WTC11 (cell line): ENCODE data around the gene ATP4A. TPM values are rescaled to one million over a fixed set of nuclear protein-coding genes. Genes with fewer than 3 reads are reported as not detected.

Experiments
- ATAC-seq: fragments of 200-7000 bp; cut with Tn5 transposase; 2 replicates; pipeline ENCODE4 v1.10.0; 2021; ENCODE audit warnings: mild to moderate bottlenecking, moderate library complexity
- CTCF ChIA-PET: fragments of 300-600 bp; sonication (Branson Sonifier 250); formaldehyde crosslinking; loops from one replicate; lab custom pipeline; 2021; ENCODE audit warnings: antibody characterized with exemption; lab: Charles Lee
- POLR2A ChIA-PET: fragments of 350-600 bp; sonication (Branson Sonifier 250); formaldehyde crosslinking; loops from one replicate; lab custom pipeline; 2021; ENCODE audit warnings: antibody characterized with exemption; lab: Charles Lee
- DNase-seq: peaks from one replicate; pipeline ENCODE4 v3.0.0; 2021; ENCODE audit warnings: low spot score
- H3K27ac Mint-ChIP-seq: 2 replicates; pipeline ENCODE4 v1.8.0; 2021; ENCODE audit warnings: mixed read lengths
- H3K27me3 Mint-ChIP-seq: 2 replicates; pipeline ENCODE4 v1.8.0; 2021; ENCODE audit warnings: low read depth, mild to moderate bottlenecking, moderate library complexity, mixed read lengths
- H3K36me3 Mint-ChIP-seq: 2 replicates; pipeline ENCODE4 v1.8.0; 2021; ENCODE audit warnings: mixed read lengths
- H3K4me1 Mint-ChIP-seq: 2 replicates; pipeline ENCODE4 v1.8.0; 2022; ENCODE audit warnings: mixed read lengths
- H3K4me3 Mint-ChIP-seq: 2 replicates; pipeline ENCODE4 v1.8.0; 2021; ENCODE audit warnings: mild to moderate bottlenecking, moderate library complexity, mixed read lengths
- H3K9me3 Mint-ChIP-seq: 2 replicates; pipeline ENCODE4 v1.8.0; 2021; ENCODE audit warnings: mixed read lengths
- ATF1 ChIP-seq: sonication (generic); formaldehyde crosslinking; IDR thresholded peaks from 2 replicates; pipeline ENCODE4 v1.8.1; 2023; ENCODE audit warnings: mild to moderate bottlenecking, moderate library complexity, missing genetic modification reagents
- EMX1 ChIP-seq: fragments of 250-450 bp; sonication (Bioruptor Pico); IDR thresholded peaks from 2 replicates; pipeline ENCODE4 v1.8.0; 2021; ENCODE audit warnings: mild to moderate bottlenecking
- ESRRA ChIP-seq: sonication (generic); formaldehyde crosslinking; IDR thresholded peaks from 2 replicates; pipeline ENCODE4 v1.8.1; 2022; ENCODE audit warnings: mild to moderate bottlenecking, missing genetic modification reagents, borderline replicate concordance
- GTF2I ChIP-seq: fragments of 250-450 bp; sonication (Bioruptor Pico); conservative IDR thresholded peaks from 2 replicates; pipeline ENCODE4 v1.4.0; 2021; ENCODE audit warnings: mild to moderate bottlenecking
- SMAD3 ChIP-seq: sonication (generic); formaldehyde crosslinking; IDR thresholded peaks from 2 replicates; pipeline ENCODE4 v1.8.0; 2022; ENCODE audit warnings: missing genetic modification reagents, mild to moderate bottlenecking, borderline replicate concordance
- SMAD4 ChIP-seq: sonication (generic); formaldehyde crosslinking; IDR thresholded peaks from 2 replicates; pipeline ENCODE4 v1.8.0; 2022; ENCODE audit warnings: mild to moderate bottlenecking, missing genetic modification reagents
- TCF7 ChIP-seq: sonication (generic); formaldehyde crosslinking; IDR thresholded peaks from 2 replicates; pipeline ENCODE4 v1.8.0; 2022; ENCODE audit warnings: mild to moderate bottlenecking, low read depth, missing genetic modification reagents, moderate library complexity
- ZNF121 ChIP-seq: sonication (generic); formaldehyde crosslinking; IDR thresholded peaks from 2 replicates; pipeline ENCODE4 v1.8.0; 2023; ENCODE audit warnings: missing genetic modification reagents
- ZNF219 ChIP-seq: sonication (generic); formaldehyde crosslinking; IDR thresholded peaks from 2 replicates; pipeline ENCODE4 v1.8.0; 2023; ENCODE audit warnings: missing genetic modification reagents, mild to moderate bottlenecking, borderline replicate concordance
- total RNA-seq: library from RNA; stranded (reverse); gene quantifications from 3 replicates; pipeline ENCODE4 v1.2.3, GENCODE V29; 2021
- TF ChIP-seq, protein P1 (sequence below): sonication (generic); formaldehyde crosslinking; IDR thresholded peaks from 2 replicates; pipeline ENCODE4 v1.8.0; 2022; ENCODE audit warnings: missing genetic modification reagents
- TF ChIP-seq, protein P2 (sequence below): fragments of 250-450 bp; sonication (Bioruptor Pico); IDR thresholded peaks from 2 replicates; pipeline ENCODE4 v1.9.0; 2021; ENCODE audit warnings: mild to moderate bottlenecking
- TF ChIP-seq, protein P3 (sequence below): sonication (generic); formaldehyde crosslinking; IDR thresholded peaks from 2 replicates; pipeline ENCODE4 v1.8.1; 2023; ENCODE audit warnings: mild to moderate bottlenecking, missing genetic modification reagents
- TF ChIP-seq, protein P4 (sequence below): sonication (generic); formaldehyde crosslinking; IDR thresholded peaks from 2 replicates; pipeline ENCODE4 v1.8.1; 2022; ENCODE audit warnings: low read depth, mild to moderate bottlenecking, moderate library complexity, missing genetic modification reagents, borderline replicate concordance
- TF ChIP-seq, protein P5 (sequence below): sonication (generic); formaldehyde crosslinking; IDR thresholded peaks from 2 replicates; pipeline ENCODE4 v1.8.1; 2023; ENCODE audit warnings: mild to moderate bottlenecking, moderate library complexity, missing genetic modification reagents
- TF ChIP-seq, protein P6 (sequence below): sonication (generic); formaldehyde crosslinking; IDR thresholded peaks from 2 replicates; pipeline ENCODE4 v1.8.0; 2023; ENCODE audit warnings: missing genetic modification reagents, mild to moderate bottlenecking, borderline replicate concordance
- TF ChIP-seq, protein P7 (sequence below): fragments of 250-450 bp; sonication (Bioruptor Pico); IDR thresholded peaks from 2 replicates; pipeline ENCODE4 v1.9.0; 2021; ENCODE audit warnings: mild to moderate bottlenecking
- TF ChIP-seq, protein P8 (sequence below): fragments of 200-600 bp; IDR thresholded peaks from 2 replicates; pipeline ENCODE4 v1.8.0; 2022; ENCODE audit warnings: antibody characterized with exemption

ATP4A gene
- total RNA-seq, 1 experiment from 2014 or later = 0.59 TPM

DNA sequence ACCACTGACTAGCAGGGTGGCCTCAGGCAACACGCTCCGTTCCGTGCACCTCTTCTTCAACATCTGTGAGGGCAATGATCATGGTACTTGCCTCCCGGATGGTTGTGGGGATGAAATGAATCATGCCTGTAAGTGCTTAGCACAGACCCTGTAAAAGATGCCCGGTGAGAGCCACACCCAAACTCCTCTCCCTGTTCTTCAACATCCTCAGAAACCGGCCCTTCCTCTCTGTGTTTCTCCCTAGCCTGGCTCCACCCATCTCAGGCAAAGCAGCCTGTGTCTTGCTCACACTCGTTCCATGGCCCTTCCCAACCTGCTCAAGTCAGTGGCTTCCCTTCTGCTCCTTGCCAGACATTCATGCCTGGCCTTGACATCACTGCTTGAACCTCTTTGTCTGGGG, 44.2 kb downstream of the ATP4A start (continued):
- TF ChIP-seq, protein P1, sequence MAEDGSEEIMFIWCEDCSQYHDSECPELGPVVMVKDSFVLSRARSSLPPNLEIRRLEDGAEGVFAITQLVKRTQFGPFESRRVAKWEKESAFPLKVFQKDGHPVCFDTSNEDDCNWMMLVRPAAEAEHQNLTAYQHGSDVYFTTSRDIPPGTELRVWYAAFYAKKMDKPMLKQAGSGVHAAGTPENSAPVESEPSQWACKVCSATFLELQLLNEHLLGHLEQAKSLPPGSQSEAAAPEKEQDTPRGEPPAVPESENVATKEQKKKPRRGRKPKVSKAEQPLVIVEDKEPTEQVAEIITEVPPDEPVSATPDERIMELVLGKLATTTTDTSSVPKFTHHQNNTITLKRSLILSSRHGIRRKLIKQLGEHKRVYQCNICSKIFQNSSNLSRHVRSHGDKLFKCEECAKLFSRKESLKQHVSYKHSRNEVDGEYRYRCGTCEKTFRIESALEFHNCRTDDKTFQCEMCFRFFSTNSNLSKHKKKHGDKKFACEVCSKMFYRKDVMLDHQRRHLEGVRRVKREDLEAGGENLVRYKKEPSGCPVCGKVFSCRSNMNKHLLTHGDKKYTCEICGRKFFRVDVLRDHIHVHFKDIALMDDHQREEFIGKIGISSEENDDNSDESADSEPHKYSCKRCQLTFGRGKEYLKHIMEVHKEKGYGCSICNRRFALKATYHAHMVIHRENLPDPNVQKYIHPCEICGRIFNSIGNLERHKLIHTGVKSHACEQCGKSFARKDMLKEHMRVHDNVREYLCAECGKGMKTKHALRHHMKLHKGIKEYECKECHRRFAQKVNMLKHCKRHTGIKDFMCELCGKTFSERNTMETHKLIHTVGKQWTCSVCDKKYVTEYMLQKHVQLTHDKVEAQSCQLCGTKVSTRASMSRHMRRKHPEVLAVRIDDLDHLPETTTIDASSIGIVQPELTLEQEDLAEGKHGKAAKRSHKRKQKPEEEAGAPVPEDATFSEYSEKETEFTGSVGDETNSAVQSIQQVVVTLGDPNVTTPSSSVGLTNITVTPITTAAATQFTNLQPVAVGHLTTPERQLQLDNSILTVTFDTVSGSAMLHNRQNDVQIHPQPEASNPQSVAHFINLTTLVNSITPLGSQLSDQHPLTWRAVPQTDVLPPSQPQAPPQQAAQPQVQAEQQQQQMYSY = no peak
- no peak for TF ChIP-seq ESRRA (CRISPR knock-in tag)
- TF ChIP-seq, protein P2, sequence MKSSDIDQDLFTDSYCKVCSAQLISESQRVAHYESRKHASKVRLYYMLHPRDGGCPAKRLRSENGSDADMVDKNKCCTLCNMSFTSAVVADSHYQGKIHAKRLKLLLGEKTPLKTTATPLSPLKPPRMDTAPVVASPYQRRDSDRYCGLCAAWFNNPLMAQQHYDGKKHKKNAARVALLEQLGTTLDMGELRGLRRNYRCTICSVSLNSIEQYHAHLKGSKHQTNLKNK (CRISPR knock-in tag) = no peak
- no peak for TF ChIP-seq ZNF219
- TF ChIP-seq, all 79 proteins: peak for 0

DNA sequence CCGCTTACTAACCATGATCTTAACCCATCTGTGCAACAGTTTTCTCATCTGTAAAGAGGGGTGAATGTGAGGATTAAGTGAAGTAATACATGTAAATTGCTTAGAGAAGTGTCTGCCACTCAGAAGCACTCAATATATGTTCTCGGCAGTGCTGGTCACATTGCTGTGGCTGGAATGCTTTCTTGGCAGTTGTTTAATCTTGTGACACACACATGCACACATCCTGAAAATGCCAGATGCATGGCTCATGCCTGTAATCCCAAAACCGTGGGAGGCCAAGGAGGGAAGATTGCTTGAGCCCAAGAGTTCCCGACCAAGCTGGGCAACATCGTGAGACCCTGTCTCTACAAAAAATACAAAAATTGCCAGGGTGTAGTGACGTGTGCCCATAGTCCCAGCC, 45.1 kb downstream of the ATP4A start:
- Mint-ChIP-seq H3K27me3 (no peaks in the 10 kb centered on the region; the same call in none of the 2 replicates), H3K9me3 (no peaks in the 10 kb centered on the region), H3K27ac (no peak overlapping the region), H3K4me3 (no peak overlapping the region), H3K36me3 (no peaks in the 10 kb centered on the region), H3K4me1 (peaks cover 31% of the 10 kb centered on the region)
- POLR2A ChIA-PET = no interaction called here
- TF ChIP-seq GTF2I (CRISPR knock-in tag) (no peak), ESRRA (CRISPR knock-in tag) (no peak), ATF1 (CRISPR knock-in tag) (no peak), ZNF219 (no peak), EMX1 (CRISPR knock-in tag) (no peak), ZNF121 (CRISPR knock-in tag) (no peak), SMAD3 (no peak), TCF7 (CRISPR knock-in tag) (no peak), SMAD4 (CRISPR knock-in tag) (no peak)
- TF ChIP-seq, protein P3, sequence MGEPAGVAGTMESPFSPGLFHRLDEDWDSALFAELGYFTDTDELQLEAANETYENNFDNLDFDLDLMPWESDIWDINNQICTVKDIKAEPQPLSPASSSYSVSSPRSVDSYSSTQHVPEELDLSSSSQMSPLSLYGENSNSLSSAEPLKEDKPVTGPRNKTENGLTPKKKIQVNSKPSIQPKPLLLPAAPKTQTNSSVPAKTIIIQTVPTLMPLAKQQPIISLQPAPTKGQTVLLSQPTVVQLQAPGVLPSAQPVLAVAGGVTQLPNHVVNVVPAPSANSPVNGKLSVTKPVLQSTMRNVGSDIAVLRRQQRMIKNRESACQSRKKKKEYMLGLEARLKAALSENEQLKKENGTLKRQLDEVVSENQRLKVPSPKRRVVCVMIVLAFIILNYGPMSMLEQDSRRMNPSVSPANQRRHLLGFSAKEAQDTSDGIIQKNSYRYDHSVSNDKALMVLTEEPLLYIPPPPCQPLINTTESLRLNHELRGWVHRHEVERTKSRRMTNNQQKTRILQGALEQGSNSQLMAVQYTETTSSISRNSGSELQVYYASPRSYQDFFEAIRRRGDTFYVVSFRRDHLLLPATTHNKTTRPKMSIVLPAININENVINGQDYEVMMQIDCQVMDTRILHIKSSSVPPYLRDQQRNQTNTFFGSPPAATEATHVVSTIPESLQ = no peak
- TF ChIP-seq, protein P4, sequence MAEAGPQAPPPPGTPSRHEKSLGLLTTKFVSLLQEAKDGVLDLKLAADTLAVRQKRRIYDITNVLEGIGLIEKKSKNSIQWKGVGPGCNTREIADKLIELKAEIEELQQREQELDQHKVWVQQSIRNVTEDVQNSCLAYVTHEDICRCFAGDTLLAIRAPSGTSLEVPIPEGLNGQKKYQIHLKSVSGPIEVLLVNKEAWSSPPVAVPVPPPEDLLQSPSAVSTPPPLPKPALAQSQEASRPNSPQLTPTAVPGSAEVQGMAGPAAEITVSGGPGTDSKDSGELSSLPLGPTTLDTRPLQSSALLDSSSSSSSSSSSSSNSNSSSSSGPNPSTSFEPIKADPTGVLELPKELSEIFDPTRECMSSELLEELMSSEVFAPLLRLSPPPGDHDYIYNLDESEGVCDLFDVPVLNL (CRISPR knock-in tag) = no peak
- TF ChIP-seq, protein P5, sequence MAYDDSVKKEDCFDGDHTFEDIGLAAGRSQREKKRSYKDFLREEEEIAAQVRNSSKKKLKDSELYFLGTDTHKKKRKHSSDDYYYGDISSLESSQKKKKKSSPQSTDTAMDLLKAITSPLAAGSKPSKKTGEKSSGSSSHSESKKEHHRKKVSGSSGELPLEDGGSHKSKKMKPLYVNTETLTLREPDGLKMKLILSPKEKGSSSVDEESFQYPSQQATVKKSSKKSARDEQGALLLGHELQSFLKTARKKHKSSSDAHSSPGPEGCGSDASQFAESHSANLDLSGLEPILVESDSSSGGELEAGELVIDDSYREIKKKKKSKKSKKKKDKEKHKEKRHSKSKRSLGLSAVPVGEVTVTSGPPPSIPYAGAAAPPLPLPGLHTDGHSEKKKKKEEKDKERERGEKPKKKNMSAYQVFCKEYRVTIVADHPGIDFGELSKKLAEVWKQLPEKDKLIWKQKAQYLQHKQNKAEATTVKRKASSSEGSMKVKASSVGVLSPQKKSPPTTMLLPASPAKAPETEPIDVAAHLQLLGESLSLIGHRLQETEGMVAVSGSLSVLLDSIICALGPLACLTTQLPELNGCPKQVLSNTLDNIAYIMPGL (CRISPR knock-in tag) = no peak
- TF ChIP-seq, protein P6, sequence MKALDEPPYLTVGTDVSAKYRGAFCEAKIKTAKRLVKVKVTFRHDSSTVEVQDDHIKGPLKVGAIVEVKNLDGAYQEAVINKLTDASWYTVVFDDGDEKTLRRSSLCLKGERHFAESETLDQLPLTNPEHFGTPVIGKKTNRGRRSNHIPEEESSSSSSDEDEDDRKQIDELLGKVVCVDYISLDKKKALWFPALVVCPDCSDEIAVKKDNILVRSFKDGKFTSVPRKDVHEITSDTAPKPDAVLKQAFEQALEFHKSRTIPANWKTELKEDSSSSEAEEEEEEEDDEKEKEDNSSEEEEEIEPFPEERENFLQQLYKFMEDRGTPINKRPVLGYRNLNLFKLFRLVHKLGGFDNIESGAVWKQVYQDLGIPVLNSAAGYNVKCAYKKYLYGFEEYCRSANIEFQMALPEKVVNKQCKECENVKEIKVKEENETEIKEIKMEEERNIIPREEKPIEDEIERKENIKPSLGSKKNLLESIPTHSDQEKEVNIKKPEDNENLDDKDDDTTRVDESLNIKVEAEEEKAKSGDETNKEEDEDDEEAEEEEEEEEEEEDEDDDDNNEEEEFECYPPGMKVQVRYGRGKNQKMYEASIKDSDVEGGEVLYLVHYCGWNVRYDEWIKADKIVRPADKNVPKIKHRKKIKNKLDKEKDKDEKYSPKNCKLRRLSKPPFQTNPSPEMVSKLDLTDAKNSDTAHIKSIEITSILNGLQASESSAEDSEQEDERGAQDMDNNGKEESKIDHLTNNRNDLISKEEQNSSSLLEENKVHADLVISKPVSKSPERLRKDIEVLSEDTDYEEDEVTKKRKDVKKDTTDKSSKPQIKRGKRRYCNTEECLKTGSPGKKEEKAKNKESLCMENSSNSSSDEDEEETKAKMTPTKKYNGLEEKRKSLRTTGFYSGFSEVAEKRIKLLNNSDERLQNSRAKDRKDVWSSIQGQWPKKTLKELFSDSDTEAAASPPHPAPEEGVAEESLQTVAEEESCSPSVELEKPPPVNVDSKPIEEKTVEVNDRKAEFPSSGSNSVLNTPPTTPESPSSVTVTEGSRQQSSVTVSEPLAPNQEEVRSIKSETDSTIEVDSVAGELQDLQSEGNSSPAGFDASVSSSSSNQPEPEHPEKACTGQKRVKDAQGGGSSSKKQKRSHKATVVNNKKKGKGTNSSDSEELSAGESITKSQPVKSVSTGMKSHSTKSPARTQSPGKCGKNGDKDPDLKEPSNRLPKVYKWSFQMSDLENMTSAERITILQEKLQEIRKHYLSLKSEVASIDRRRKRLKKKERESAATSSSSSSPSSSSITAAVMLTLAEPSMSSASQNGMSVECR (CRISPR knock-in tag) = no peak
- TF ChIP-seq, protein P7, sequence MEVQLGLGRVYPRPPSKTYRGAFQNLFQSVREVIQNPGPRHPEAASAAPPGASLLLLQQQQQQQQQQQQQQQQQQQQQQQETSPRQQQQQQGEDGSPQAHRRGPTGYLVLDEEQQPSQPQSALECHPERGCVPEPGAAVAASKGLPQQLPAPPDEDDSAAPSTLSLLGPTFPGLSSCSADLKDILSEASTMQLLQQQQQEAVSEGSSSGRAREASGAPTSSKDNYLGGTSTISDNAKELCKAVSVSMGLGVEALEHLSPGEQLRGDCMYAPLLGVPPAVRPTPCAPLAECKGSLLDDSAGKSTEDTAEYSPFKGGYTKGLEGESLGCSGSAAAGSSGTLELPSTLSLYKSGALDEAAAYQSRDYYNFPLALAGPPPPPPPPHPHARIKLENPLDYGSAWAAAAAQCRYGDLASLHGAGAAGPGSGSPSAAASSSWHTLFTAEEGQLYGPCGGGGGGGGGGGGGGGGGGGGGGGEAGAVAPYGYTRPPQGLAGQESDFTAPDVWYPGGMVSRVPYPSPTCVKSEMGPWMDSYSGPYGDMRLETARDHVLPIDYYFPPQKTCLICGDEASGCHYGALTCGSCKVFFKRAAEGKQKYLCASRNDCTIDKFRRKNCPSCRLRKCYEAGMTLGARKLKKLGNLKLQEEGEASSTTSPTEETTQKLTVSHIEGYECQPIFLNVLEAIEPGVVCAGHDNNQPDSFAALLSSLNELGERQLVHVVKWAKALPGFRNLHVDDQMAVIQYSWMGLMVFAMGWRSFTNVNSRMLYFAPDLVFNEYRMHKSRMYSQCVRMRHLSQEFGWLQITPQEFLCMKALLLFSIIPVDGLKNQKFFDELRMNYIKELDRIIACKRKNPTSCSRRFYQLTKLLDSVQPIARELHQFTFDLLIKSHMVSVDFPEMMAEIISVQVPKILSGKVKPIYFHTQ (CRISPR knock-in tag) = no peak
- TF ChIP-seq, protein P8, sequence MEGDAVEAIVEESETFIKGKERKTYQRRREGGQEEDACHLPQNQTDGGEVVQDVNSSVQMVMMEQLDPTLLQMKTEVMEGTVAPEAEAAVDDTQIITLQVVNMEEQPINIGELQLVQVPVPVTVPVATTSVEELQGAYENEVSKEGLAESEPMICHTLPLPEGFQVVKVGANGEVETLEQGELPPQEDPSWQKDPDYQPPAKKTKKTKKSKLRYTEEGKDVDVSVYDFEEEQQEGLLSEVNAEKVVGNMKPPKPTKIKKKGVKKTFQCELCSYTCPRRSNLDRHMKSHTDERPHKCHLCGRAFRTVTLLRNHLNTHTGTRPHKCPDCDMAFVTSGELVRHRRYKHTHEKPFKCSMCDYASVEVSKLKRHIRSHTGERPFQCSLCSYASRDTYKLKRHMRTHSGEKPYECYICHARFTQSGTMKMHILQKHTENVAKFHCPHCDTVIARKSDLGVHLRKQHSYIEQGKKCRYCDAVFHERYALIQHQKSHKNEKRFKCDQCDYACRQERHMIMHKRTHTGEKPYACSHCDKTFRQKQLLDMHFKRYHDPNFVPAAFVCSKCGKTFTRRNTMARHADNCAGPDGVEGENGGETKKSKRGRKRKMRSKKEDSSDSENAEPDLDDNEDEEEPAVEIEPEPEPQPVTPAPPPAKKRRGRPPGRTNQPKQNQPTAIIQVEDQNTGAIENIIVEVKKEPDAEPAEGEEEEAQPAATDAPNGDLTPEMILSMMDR = no peak
- DNase-seq (no peak), ATAC-seq (no peak)
- CTCF ChIA-PET = no interaction called here
